BJ (cell line): ENCODE measurements around the gene KMT2B. TPM values are rescaled to one million over a fixed set of nuclear protein-coding genes. Genes with fewer than 3 reads are reported as not detected.

Experiments
- CTCF ChIA-PET: fragments of 350-600 bp; formaldehyde crosslinking; extraction: SDS; loops from one replicate; lab custom pipeline; 2021; ENCODE audit warnings: antibody characterized with exemption, inconsistent platforms; lab: Yijun Ruan, JAX
- POLR2A ChIA-PET: fragments of 300-600 bp; sonication (Branson Sonifier 250); formaldehyde crosslinking; extraction: SDS; loops from one replicate; lab custom pipeline; 2021; ENCODE audit warnings: antibody characterized with exemption; lab: Charles Lee
- DNase-seq: peaks from one replicate; pipeline ENCODE4 v3.0.0-alpha.2; 2011; ENCODE audit warnings: low read depth
- H3K27me3 ChIP-seq: 2 replicates; pipeline ENCODE4 v1.6.0; 2011; ENCODE audit warnings: low read length; ENCODE audit not compliant: control insufficient read depth, insufficient read depth
- H3K36me3 ChIP-seq: 2 replicates; pipeline ENCODE4 v1.5.1; 2011; ENCODE audit warnings: low read length; ENCODE audit not compliant: control insufficient read depth, insufficient read depth
- H3K4me3 ChIP-seq: 2 replicates; pipeline ENCODE4 v1.5.1; 2011; ENCODE audit warnings: low read depth, mild to moderate bottlenecking, control low read depth, low read length
- CTCF ChIP-seq: IDR thresholded peaks from 2 replicates; pipeline ENCODE4 v1.5.1; 2011; ENCODE audit warnings: low read depth, mild to moderate bottlenecking, control low read depth, inconsistent platforms, low read length, moderate library complexity; ENCODE audit not compliant: insufficient read depth
- polyA plus RNA-seq: library from polyadenylated mRNA; depleted of rRNA; stranded (reverse); fragments of >200 nt; gene quantifications from 2 replicates; pipeline ENCODE4 v1.2.3, GENCODE V29; 2011

Gene KMT2B
- polyA plus RNA-seq, 1 experiment: 13.3 TPM

- CTCF ChIA-PET: no interaction called here
- peaks cover 12% of the 10 kb centered on the region for H3K36me3 ChIP-seq
- H3K27me3 ChIP-seq: no peaks in the 10 kb centered on the region
- H3K4me3 ChIP-seq: no peak overlapping the region
- TF ChIP-seq CTCF: no peak
- POLR2A ChIA-PET: interaction anchor here (1.1 kb wide), 1 partner anchor 10 kb away, joined by 4 read pairs; no protein-coding TSS in a partner anchor
- no peak for DNase-seq
These were observed 32.4 kb downstream of the KMT2B start for GRCh38 chr19:35750167-35750566.

GRCh38 chr19:35751839-35752745 lies 34.3 kb downstream of the KMT2B start:
- H3K4me3 ChIP-seq: no peak overlapping the region
- POLR2A ChIA-PET: no interaction called here
- no peak for TF ChIP-seq CTCF
- peaks cover 12% of the 10 kb centered on the region for H3K36me3 ChIP-seq
- H3K27me3 ChIP-seq: no peaks in the 10 kb centered on the region
- DNase-seq: no peak
- CTCF ChIA-PET: interaction anchor here (1.0 kb wide), 1 partner anchor 17 kb away, joined by 3 read pairs; no protein-coding TSS in a partner anchor

GRCh38 chr19:35752746-35753350 lies 35.0 kb downstream of the KMT2B start:
- H3K36me3 ChIP-seq: peaks cover 12% of the 10 kb centered on the region
- no peak for DNase-seq
- H3K4me3 ChIP-seq: no peak overlapping the region
- no peak for TF ChIP-seq CTCF
- ChIA-PET CTCF (no interaction called here), POLR2A (no interaction called here)
- no peaks in the 10 kb centered on the region for H3K27me3 ChIP-seq

GRCh38 chr19:35753634-35754369 lies 36.0 kb downstream of the KMT2B start:
- TF ChIP-seq CTCF: no peak
- ChIA-PET POLR2A (no interaction called here), CTCF (interaction anchor here (0.7 kb wide), 1 partner anchor 197 kb away, joined by 3 read pairs; no protein-coding TSS in a partner anchor)
- Histone ChIP-seq H3K4me3 (no peak overlapping the region), H3K27me3 (no peaks in the 10 kb centered on the region), H3K36me3 (peaks cover 12% of the 10 kb centered on the region)
- no peak for DNase-seq
